Cerebellar cortex (tissue), 1 donor: ENCODE results near the gene FGF12.

Experiments
- DNase-seq: peaks from one replicate; pipeline ENCODE4 v3.0.0-alpha.2; 2015; ENCODE audit warnings: low spot score

The FGF12 gene

DNA sequence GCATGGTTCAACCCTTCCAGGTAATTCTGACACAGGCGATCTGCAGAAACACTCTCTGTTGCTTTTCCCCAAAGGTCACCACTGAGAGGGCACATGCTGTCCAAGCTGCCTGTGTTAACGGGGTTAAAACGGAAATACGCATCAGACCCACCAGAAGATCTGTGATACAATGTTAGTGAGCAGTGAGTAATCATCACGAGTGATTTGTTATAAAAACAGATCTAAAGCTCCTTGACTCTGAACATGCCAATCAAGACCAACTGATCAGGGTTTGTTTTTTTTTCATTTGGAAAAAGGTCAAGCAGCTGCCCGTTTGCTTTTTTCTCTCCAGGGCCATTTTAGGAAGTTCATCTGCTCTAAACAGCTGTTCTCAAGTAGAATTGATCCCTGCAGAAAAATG, 43.2 kb downstream of the FGF12 start:
- no peak for DNase-seq

DNA sequence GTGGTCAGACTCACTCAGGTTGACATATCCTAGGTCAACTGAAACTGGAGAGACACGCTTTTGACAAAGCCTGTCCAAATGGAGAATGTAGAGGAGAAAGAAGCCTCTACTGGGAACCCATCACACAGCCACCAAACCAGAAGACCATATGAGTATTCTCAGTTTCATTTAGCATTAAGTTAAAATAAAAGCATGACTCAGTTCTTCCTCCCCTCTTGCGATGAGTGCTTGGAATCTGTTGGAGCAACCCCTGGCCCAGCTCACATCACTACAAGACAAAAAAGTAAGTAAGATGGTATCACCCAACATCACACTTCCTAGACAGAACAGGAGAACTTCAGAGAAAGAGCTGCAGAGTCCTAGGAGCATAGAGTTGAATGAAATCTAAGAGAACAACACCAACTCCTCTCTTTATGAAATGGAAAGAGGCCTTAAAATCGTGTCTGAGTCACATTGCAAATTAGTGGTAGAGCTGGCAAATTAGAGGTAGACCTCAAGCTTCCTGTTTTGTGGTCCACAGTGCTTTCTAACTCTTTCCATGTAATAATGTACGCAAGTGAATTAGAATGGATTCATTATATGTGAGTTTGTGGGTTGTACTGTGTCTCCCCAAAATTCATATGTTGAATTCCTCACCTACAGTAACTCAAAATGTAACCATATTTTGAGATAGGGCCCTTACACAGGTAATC, 51.2 kb downstream of the FGF12 start:
- no peak for DNase-seq

DNA sequence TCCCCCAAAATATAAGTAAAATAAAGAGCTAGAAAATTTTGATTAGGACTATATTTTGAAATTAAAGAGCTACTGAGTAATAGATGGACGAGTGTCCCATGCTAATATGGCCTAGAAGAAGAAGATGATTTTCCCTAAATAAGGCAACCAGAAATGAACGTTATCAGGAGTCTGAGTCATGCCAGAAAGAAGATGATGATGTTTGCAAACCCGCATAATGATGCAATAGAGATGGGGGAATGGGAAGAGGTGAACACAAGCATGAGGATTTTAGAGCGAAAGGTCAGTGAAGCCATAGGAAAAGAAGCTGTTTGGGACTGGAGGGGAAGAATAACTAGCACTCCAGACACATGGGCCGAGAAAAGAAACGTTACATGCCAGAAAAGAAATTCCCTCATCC, 71.7 kb downstream of the FGF12 start:
- DNase-seq, result no peak

- no peak for DNase-seq
Measured at GRCh38 chr3:192655040-192655439, 72.3 kb downstream of the FGF12 start.

GRCh38 chr3:192653862-192654261, 73.5 kb downstream of the FGF12 start:
- no peak for DNase-seq

GRCh38 chr3:192652727-192653126, 74.6 kb downstream of the FGF12 start:
- no peak for DNase-seq

DNA sequence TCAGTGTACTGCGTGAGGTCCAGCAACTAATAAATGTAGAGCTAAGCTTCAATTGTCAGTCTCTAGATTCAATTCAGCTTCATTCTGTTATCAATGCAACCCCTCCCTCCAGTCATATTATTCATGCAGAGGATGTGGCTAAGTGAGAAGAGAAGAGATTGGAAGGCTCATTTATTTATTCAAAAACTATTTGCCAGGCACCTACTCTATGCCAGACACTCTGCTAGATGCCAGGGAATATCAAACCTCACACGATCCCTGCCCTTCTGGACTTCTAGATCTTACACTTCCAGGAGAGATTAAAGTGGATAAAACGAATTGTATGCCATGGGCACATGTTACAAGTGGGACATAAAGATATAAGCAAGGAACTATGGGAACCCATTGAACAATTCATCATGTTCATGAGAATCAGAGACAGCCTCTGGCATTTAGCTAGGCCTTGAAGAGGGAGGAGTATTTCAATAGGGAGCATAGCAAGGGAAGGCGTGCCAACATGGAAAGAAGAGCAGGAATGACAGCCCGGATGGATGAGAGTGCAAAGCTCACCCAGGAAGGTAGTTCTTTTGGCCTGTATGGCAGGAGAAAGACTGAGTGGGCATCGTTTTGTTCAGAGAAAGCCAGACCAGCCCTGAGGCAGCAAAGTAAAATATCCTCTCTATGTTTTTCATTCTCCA, 75.4 kb downstream of the FGF12 start:
- DNase-seq, result peak; percentile 32

DNA sequence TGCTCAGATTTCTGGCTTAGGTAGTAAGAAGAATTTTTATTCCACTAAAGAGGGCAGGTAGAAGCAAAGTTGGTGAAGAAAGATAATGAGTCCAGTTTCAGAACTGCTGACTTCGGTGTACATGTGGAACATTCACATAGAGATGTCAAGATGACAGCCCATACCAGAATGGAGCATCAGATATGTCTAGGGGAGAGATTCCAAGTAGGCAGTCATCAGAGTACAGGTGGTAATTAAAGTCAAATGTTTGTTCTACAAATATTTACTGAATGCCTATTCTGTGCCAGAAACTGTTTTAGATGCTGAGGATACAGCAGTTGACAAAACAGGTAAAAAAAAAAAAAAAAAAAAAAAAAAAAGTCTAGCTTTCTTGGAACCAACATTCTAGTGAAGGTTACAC, 81.9 kb downstream of the FGF12 start:
- DNase-seq, result no peak

- DNase-seq, result peak; percentile 91
Measured at GRCh38 chr3:192642651-192643050, 84.7 kb downstream of the FGF12 start.

GRCh38 chr3:192641919-192642318, 85.4 kb downstream of the FGF12 start:
- peak; percentile 10 for DNase-seq

DNA sequence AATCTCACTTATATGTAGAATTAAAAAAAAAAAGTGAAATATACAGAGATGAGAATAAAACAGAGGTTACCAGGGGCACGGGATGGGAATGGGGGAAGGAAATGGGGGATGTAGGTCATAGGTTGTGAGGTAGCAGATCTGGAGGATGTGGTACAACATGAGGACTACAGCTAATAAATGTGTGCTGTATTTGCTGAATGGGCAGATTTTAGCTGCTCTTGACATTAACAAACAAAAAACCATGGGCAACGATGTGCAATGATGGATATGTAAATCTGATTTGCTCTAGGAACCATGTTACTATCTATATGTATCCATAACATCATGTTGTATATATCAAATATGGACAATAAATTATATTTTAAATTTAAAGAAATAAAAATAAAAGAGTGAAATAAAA, 87.4 kb downstream of the FGF12 start:
- DNase-seq, result no peak

- no peak for DNase-seq
Measured at GRCh38 chr3:192637803-192638202, 89.5 kb downstream of the FGF12 start.

- peak; percentile 22 for DNase-seq
Measured at GRCh38 chr3:192636517-192637444, 90.6 kb downstream of the FGF12 start.

DNA sequence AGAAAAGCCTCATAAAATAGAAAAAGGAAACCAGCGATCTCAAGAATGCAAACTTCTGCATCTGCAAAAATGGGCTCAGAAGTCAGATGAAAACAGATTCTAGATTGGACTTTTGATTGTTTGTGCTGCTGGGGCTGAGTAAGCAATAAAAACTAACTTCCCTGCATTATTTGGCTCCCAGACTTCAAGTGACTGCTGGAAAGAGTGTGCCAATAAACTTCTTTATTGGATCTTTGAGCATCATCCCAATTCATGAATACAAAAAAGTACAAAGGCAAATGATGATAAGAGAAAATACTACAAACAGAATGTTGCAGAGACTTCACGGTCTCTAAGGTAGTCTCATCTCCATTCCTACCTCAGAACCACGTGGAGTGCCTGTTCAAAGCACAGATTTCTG, 97.9 kb downstream of the FGF12 start:
- DNase-seq, result no peak

DNA sequence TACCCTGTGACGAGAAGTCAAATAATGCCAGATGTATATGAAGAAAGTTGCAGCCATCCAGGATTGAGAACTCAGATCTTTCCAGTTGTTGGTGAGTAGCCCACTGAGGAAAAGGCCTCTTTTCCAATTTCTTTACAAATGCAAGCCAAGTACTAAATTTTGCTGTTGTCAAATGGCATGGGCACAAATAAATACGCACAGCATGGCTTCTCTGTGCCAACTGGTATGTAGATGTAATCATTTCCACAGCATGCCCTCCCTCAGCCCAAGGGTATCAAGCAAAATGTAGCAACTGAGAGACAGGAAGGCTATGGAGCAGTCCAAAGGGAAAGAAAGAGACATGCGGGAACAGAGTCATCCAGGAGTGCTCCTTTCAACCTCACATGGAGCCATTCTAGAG, 105.4 kb downstream of the FGF12 start:
- peak; percentile 48 for DNase-seq

GRCh38 chr3:192620275-192620674, 107.1 kb downstream of the FGF12 start:
- peak; percentile 49 for DNase-seq

- DNase-seq, result no peak
Measured at GRCh38 chr3:192611411-192611810, 115.9 kb downstream of the FGF12 start.

GRCh38 chr3:192608726-192609600, 118.4 kb downstream of the FGF12 start:
- peak; percentile 40 for DNase-seq

DNA sequence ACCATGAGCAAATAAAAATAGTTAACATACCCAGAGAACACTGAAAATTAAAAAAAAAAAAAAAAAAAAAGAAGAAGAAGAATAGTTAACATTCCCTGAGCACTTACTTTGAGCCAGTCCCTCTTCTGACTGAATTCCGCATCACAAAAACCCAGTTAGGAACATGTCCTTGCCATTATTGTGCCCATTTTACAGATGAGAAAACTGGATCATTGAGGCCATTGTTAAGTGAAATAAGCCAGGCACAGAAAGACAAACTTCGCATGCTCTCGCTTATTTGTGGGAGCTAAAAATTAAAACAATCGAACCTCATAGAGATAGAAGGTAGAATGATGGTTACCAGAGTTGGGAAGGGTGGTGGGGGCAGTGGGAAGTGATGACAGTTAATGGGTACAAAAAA, 119.5 kb downstream of the FGF12 start:
- no peak for DNase-seq

GRCh38 chr3:192597913-192598312, 129.4 kb downstream of the FGF12 start:
- DNase-seq, result no peak

GRCh38 chr3:192597506-192597905, 129.8 kb downstream of the FGF12 start:
- no peak for DNase-seq

- DNase-seq, result no peak
Measured at GRCh38 chr3:192578729-192579128, 148.6 kb downstream of the FGF12 start.
